Sigmoid colon (tissue), 4 donors: ENCODE measurements around the gene TIAM1.

Experiments used
- CTCF ChIP-seq, 4 experiments: fragments of 450-650 bp in 3 of 4; fragments of 200-600 bp in 1 of 4; IDR thresholded peaks; one replicate each; pipeline ENCODE4 v1.5.1; 2016 to 2019; ENCODE audit warnings: antibody characterized with exemption in 4 of 4, mild to moderate bottlenecking in 3 of 4, moderate library complexity in 2 of 4
- POLR2A ChIP-seq, 2 donors: fragments of 450-650 bp; IDR thresholded peaks; one replicate each; pipeline ENCODE4 v1.6.1; 2016; ENCODE audit warnings: antibody characterized with exemption in 2 of 2, mild to moderate bottlenecking in 2 of 2, moderate library complexity in 2 of 2
- POLR2AphosphoS5 ChIP-seq, 4 donors: sonication (generic); formaldehyde crosslinking; IDR thresholded peaks; one replicate each; pipeline ENCODE4 v1.6.1; 2017; ENCODE audit warnings: antibody characterized with exemption in 4 of 4

- TF ChIP-seq CTCF (IDR thresholded peaks at IDR 0.05) (no peak), POLR2AphosphoS5 (IDR thresholded peaks at IDR 0.05) (no peak), POLR2A (IDR thresholded peaks at IDR 0.05) (no peak)
Measured at GRCh38 chr21:31316488-31317169, 27.4 kb downstream of the TIAM1 start.
